ENCODE data around the gene PCSK6. TPM values are rescaled to one million over a fixed set of nuclear protein-coding genes. Genes with fewer than 3 reads are reported as not detected.

Gene PCSK6
- total RNA-seq, 4 donors from 2014 or later, result 4.0 to 28.6 (median 17.5) TPM

GRCh38 chr15:101368086-101368780 is 121.3 kb downstream of the PCSK6 start:
- Histone ChIP-seq H3K9me3 (no peaks in the 10 kb centered on the region), H3K27me3 (no peaks in the 10 kb centered on the region), H3K4me1 (no peaks in the 10 kb centered on the region), H3K36me3 (no peaks in the 10 kb centered on the region), H3K27ac (no peak overlapping the region), H3K4me3 (replicated peaks in 1 of 3) (no peak overlapping the region)
- intact Hi-C loops (cut with DNase I), result no loop called here
- 92 to 95% methylated on average over 14 of the region's 14 CpGs for WGBS, 2 donors
- no peak for TF ChIP-seq CTCF (IDR thresholded peaks at IDR 0.05)
- no peak for TF ChIP-seq POLR2A (IDR thresholded peaks at IDR 0.05)
- DNase-seq, result no peak

GRCh38 chr15:101366853-101367252 is 122.7 kb downstream of the PCSK6 start:
- H3K27ac ChIP-seq, result no peak overlapping the region
- no peaks in the 10 kb centered on the region for H3K9me3 ChIP-seq
- TF ChIP-seq CTCF (IDR thresholded peaks at IDR 0.05) (no peak), POLR2A (IDR thresholded peaks at IDR 0.05) (no peak)
- intact Hi-C loops (cut with DNase I), result no loop called here
- no peaks in the 10 kb centered on the region for H3K27me3 ChIP-seq
- no peak overlapping the region for H3K4me3 ChIP-seq (replicated peaks in 1 of 3)
- H3K4me1 ChIP-seq, result no peaks in the 10 kb centered on the region
- no peaks in the 10 kb centered on the region for H3K36me3 ChIP-seq
- DNase-seq, result no peak
- WGBS, 2 donors, result 34 to 43% methylated on average over 3 of the region's 3 CpGs

GRCh38 chr15:101362986-101363566 is 126.4 kb downstream of the PCSK6 start:
- Histone ChIP-seq H3K4me3 (replicated peaks in 1 of 3) (no peak overlapping the region), H3K4me1 (no peaks in the 10 kb centered on the region), H3K36me3 (no peaks in the 10 kb centered on the region), H3K27ac (no peak overlapping the region), H3K9me3 (no peaks in the 10 kb centered on the region), H3K27me3 (no peaks in the 10 kb centered on the region)
- no peak for DNase-seq
- TF ChIP-seq CTCF (IDR thresholded peaks at IDR 0.05) (no peak), POLR2A (IDR thresholded peaks at IDR 0.05) (no peak)
- 85 to 91% methylated on average over 8 of the region's 8 CpGs for whole genome bisulfite sequencing, 2 donors
- intact Hi-C loops (cut with DNase I), result no loop called here

GRCh38 chr15:101362359-101362758 is 127.1 kb downstream of the PCSK6 start:
- H3K4me3 ChIP-seq (replicated peaks in 1 of 3), result no peak overlapping the region
- WGBS, 2 donors, result 93% methylated on average over 10 of the region's 10 CpGs
- H3K27me3 ChIP-seq, result no peaks in the 10 kb centered on the region
- no peaks in the 10 kb centered on the region for H3K4me1 ChIP-seq
- intact Hi-C loops (cut with DNase I), result no loop called here
- H3K27ac ChIP-seq, result no peak overlapping the region
- DNase-seq, result no peak
- H3K9me3 ChIP-seq, result no peaks in the 10 kb centered on the region
- TF ChIP-seq CTCF (IDR thresholded peaks at IDR 0.05), result no peak
- H3K36me3 ChIP-seq, result no peaks in the 10 kb centered on the region

- intact Hi-C loops (cut with DNase I), result no loop called here
- no peak overlapping the region for H3K4me3 ChIP-seq (replicated peaks in 1 of 3)
- no peak overlapping the region for H3K27ac ChIP-seq
- no peaks in the 10 kb centered on the region for H3K4me1 ChIP-seq
- TF ChIP-seq POLR2A (IDR thresholded peaks at IDR 0.05) (no peak), CTCF (IDR thresholded peaks at IDR 0.05) (no peak)
- no peak for DNase-seq
- H3K36me3 ChIP-seq, result no peaks in the 10 kb centered on the region
- 69 to 87% methylated on average over 4 of the region's 4 CpGs for WGBS, 2 donors
- H3K9me3 ChIP-seq, result no peaks in the 10 kb centered on the region
- H3K27me3 ChIP-seq, result no peaks in the 10 kb centered on the region
Measured at GRCh38 chr15:101361418-101361817, 128.1 kb downstream of the PCSK6 start.
